NCI-H345 treated with DMSO at 0.1 percent for 48 hours (cell line): Measurements from ENCODE around the gene NHS.

Experiments used
- DNase-seq: peaks from one replicate; lab custom pipeline; 2025; ENCODE audit not compliant: unreplicated experiment; lab: John Stamatoyannopoulos, UW

NHS gene

GRCh38 chrX:17719711-17720110 lies 344.7 kb downstream of the NHS start:
- DNase-seq, result no peak

GRCh38 chrX:17721715-17722114 lies 346.7 kb downstream of the NHS start:
- DNase-seq, result no peak

DNA sequence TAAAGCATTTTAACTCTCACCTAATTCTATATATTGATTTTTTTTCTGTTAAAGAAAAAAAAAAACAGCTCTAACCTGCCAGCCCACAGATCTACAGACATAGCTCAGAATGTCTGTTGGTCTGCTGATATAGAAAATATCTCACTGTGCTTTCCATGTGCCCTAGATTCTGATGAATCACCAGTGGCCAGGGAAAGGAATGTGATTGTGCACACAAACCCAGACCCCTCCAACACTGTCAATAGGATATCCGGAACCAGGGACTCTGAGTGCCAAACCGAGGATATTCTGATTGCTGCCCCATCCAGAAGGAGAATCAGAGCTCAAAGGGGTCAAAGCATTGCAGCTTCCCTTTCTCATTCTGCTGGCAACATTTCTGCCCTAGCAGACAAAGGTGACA lies 350.2 kb downstream of the NHS start:
- DNase-seq, result no peak

DNA sequence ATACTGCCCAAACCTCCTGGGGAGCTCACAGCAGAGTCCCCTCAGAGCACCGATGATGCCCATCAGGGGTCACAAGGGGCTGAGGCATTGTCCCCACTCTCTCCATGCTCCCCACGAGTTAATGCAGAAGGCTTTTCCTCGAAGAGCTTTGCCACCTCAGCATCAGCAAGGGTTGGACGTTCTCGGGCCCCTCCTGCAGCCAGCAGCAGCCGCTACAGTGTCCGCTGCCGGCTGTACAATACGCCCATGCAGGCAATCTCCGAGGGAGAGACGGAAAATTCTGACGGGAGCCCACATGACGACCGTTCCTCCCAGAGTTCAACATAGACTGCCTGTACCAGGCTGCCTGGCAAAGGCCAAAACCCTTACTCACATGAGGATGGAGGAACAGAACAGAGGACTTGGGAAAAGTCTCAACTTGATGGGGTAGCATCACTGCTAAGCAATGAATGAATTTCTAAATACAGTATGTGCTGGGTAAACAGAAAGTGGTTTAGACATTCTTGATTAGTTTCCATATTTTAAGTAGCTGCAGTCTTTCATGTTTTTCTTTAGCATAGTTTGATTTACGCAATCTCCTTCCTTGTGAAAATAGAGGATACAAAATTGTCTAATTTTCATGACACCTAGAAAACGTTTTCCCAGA lies 357.3 kb downstream of the NHS start:
- DNase-seq, result no peak

DNA sequence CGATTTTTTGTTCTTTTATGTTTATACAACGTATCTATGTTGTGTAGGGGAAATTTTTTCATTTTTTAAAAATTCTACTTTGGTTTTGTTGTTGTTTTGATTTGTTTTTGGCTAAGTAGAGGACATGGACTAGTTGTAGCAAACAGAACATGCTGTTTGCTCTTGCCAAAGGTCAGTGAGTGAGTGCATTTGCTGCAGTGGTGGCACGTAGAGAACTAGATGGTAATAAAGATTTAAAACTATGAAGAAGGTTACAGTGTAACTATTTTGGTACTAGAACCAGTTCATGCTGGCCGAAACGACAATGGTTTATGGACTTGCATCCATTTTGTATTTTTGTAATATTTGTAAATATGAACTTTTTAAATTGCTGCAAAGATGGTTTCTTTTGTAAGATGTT lies 360.4 kb downstream of the NHS start:
- no peak for DNase-seq

- no peak for DNase-seq
Observed at GRCh38 chrX:17736478-17736855, 361.5 kb downstream of the NHS start.

- DNase-seq, result peak; percentile 88
Observed at GRCh38 chrX:17736856-17737709, 362.1 kb downstream of the NHS start, which contains the start of gene SCML1. Gene SCML1, plus strand, starts transcription at chrX:17737493. Its CDS starts 6,694 bp downstream, at chrX:17744187.

GRCh38 chrX:17737710-17737985 lies 362.6 kb downstream of the NHS start:
- no peak for DNase-seq

- peak; percentile 26 for DNase-seq
Observed at GRCh38 chrX:17737986-17738713, 363.1 kb downstream of the NHS start.

DNA sequence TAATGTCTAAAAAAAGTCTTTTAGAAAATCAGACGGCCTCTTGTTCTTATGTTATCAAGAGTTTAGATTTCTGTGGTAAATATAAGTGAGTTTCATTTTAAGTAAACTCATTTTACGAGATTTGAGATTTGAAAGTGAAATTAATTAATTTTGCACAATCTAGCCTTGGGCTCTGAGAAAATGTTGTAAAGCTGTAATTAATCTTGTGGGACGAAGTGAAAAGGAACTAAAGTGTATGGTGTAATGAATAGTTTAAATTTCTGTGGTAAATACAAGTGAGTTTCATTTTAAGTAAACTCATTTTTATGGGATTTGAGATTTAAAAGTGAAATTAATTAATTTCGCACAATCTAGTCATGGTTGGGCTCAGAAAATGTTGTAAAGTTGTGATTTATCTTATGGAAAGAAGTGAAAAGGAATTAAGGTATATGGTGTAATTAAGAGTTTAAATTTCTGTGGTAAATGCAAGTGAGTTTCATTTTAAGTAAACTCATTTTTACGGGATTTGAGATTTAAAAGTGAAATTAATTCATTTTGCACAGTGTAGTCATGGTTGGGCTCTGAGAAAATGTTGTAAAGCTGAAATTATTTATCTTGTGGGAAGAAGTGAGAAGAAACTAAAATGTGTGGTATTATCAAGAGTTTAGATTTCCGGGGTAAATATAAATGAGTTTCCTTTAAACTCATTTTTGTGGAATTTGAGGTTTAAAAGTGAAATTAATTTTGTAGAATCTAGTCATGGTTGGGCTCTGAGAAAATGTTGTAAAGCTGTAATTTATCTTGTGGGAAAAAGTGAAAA lies 363.9 kb downstream of the NHS start:
- DNase-seq, result no peak

DNA sequence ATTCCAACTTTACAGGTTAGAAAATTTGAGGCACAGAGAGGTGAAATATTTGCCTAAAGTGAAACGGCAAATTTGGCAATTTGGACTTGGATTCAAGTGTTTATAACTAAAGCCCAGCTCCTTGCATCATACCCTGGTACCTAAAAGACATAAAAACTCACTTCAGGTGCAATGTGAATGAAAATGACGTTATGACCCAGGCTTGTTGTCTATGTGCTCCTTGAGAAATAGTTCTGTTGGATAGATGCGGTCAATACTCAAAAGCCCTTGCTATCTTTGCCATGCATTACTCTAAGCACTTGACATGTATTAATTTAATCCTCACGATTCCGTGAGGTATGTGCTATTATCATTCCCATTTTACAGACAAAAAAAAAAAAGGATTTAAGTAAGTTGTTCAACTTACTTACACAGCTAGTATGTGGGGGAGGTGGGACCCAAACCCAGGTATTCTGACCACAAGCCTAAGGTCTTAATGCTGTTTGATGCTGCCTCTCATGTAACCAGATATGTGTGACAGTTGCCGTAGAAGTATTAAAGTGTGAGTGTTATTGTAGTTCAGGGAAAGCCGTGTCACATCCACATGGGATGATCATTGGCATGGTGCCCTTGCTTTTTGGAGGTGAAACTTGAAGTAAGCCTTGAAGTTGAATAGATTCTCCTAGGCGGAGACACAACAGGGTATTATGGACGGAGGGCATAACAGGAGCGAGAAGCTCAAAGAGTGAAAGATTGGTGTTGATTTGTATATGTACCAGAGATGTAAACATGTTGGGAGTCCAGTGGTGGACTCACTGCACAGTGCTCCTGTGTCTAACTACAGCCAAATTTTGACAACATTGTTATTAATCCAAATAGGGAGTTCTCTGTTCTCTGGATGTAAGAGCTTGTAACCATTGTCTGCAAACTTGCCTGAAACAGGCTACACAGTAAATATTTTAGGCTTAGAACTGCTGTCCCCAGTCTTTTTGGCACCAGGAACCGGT lies 365.4 kb downstream of the NHS start:
- DNase-seq, result no peak

GRCh38 chrX:17741123-17741511 lies 366.1 kb downstream of the NHS start:
- no peak for DNase-seq

DNA sequence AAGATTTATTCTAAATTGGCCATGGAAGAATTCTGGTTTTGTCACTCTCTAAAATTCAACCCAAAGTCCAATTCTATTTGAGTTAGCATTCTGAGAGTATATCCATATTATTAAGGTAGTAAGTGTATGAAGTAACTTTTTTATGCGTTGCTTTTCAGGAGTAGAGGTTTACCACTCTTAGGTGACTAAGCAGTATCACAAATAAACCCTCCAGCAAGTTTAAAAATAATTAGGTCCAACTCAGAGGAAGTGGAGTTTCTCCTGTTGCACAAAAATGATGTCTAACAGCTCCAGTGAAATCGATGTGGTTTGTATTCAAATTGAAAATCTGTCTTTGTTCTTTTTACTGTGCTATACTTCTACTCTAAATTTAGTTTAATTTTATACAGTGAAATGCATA lies 368.9 kb downstream of the NHS start:
- no peak for DNase-seq

DNA sequence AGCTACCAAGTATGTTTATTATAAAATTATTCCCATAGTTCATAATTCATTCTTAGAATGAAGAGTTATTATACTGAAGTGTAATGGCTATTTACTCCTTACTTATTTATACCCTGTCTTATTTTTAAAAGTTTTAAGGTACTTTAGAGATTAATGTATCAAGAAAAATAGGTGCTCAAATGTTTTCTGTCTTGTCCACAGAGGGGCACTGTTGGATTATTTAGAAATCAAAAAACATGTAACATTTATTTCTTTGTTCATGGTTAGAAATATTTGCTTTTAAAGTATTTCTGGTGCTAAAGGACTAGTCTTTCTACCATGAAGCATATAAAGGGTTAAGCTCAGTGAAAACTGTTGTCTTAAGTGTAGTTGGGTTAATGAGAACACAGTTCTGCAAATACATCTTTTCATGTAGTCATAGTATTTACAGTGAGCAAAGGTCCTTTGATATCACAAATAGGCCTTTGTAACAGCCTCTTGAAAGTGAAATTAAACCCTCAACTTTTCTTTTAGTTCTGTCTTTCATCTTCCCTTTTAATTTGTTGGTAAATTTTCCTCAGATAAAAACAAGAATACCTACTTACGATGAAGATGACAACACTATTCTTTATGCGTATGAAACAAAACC lies 370.0 kb downstream of the NHS start:
- DNase-seq, result no peak

GRCh38 chrX:17747692-17748091 lies 372.7 kb downstream of the NHS start:
- DNase-seq, result no peak

DNA sequence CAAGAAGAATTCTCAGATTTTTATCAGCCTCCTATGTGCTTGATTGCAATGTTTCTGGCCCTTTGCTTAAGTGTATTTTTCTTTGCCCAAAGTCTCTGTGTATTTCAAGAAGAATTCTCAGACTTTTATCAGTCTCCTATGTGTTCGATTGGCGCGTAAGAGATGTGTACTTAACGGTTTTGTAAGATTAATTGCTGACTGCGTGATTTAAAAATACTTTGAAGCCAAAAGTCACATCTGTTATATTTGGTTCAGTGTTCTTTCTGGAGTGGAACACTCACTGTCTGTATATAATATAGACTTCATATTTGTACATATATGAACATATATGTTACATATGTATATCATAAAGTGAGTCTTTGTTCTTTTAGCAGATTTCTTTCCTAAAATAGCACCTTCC lies 373.7 kb downstream of the NHS start:
- DNase-seq, result no peak

DNA sequence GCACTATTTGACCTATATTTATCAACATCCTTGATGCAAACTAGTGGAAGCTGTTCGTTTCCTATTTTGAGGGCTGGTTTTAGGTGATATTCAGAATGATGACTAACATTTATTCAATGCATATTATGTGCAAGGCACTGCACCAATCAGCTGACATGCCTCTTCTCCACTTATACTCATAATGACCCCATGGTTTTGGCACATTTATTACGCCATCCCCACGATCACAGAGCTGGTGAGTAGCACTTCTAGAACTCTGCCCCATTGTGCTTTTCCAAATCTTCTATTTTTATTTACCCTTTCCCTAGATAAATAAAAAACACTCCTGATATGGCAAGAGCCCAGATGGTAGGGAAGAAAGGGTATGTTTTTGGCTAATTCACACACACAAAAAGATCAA lies 375.4 kb downstream of the NHS start:
- no peak for DNase-seq

- DNase-seq, result no peak
Observed at GRCh38 chrX:17758382-17758781, 383.4 kb downstream of the NHS start.

DNA sequence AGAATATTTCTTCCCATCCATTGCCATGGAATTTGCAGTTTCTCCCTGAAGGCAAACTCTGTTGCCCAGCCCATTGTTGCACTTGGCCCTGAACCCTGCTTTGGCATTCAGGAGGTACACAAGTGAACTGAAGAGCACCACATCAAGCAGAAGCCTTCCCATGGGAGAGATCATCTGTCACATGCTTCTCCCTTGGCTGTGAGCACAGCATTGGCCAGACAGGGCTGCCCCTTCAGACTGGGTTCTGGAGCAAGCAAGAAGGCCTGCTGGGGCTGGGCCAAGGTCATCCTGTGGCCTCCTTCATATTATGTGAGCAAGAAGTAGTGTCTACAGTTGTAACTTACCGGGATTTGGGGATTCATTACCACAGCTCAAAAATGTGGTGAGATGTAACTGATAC lies 385.0 kb downstream of the NHS start:
- DNase-seq, result no peak

- DNase-seq, result no peak
Observed at GRCh38 chrX:17767734-17768133, 392.7 kb downstream of the NHS start.
